ENCODE data around the gene MRPL51.
"Not testable (repeated sequence)": the region's sequence is repeated elsewhere in the genome, so short reads cannot be mapped to it uniquely, and the experiment has no call there.

Gene MRPL51

DNA sequence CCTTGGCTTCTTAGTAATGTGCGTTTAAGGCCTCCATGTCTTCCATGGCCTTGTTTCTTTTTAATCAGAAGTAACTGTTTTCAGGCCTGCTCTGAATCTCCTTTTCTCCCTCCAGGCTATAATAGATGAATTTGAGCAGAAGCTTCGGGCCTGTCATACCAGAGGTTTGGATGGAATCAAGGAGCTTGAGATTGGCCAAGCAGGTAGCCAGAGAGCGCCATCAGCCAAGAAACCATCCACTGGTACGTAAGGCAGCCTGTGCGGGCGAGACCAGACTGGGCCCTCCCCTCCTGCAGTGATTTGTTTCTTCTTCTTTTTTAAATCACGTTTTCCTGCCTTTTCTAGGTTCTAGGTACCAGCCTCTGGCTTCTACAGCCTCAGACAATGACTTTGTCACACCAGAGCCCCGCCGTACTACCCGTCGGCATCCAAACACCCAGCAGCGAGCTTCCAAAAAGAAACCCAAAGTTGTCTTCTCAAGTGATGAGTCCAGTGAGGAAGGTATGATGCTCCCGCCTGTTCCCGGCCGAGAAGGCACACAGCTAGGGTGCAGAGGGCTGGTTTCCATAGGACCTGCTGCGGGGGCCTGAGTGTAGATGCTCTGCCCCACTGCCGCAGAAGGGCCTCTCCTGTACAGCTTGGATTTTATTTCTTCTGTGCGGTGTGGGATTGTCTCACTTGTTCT, 37.7 kb upstream of the MRPL51 start:
- FAIRE-seq: no peak

GRCh38 chr12:6529291-6529737, 36.3 kb upstream of the MRPL51 start:
- FAIRE-seq: no peak

DNA sequence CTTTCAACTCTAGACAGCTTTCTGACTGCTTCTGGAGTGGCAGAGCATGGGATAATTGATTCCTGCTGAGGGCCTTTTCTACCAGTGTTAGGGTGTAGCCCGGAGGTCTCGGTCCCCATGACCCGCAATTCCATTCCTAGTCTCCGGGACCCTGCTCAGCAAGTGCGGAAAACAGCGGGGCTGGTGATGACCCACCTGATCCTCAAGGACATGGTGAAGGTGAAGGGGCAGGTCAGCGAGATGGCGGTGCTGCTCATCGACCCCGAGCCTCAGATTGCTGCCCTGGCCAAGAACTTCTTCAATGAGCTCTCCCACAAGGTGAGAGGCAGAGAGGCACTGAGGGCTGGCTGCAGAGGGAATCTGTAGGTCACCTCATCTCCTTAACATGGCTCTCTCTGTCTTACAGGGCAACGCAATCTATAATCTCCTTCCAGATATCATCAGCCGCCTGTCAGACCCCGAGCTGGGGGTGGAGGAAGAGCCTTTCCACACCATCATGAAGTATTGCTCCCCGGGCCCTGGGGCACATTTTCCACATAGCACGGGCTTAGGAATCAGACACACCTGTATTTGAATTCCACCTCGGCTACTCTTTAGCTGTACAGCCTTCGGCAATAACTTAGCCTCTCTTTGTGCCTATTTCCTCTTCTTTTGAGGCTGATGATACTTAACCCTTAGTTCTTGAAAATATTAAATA, 35.6 kb upstream of the MRPL51 start:
- FAIRE-seq: no peak

DNA sequence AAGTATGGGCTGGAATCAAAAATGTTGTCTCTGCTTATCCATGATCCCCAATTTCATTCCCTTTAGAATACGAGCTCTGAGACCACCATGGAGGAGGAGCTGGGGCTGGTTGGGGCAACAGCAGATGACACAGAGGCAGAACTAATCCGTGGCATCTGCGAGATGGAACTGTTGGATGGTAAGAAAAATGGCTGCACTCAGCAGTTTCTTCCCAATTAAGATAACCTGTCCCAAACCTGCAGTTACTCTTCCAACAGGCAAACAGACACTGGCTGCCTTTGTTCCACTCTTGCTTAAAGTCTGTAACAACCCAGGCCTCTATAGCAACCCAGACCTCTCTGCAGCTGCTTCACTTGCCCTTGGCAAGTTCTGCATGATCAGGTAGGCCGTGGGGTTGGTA, 34.6 kb upstream of the MRPL51 start:
- no peak for FAIRE-seq

- no peak for FAIRE-seq
These were observed 33.9 kb upstream of the MRPL51 start for GRCh38 chr12:6526766-6527525.

DNA sequence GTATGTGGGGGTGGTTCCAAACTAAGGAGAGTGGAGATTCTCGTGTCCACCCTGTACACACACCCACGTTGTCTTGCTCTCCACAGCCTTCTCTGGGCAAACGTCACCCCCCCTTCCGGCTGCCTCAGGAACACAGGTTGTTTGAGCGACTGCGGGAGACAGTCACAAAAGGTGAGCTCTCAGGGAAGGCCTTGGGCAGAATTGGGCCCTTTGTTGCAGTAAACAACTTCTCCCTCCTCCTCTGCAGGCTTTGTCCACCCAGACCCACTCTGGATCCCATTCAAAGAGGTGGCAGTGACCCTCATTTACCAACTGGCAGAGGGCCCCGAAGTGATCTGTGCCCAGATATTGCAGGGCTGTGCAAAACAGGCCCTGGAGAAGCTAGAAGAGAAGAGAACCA, 33.1 kb upstream of the MRPL51 start:
- FAIRE-seq: no peak

DNA sequence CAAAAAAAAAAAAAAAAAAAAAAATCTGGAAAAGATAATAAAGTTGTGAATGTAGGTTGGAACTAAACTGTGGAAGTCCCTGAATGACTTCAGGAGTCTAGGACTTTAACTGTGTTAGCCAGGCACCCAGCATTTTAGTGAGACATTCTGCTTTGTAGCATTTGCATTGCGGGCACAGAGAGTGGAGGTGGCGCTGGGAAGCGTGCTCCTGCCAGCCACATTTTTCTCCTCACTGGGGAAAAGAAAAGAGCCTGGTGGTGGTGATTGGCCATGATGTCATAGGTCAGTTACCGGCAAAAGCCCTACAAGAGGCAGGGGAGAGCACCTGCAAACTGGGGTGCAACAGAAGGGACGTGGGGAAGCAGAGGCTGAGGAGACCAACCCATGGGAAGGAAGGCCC, 31.6 kb upstream of the MRPL51 start:
- FAIRE-seq: no peak

GRCh38 chr12:6523708-6524107, 30.6 kb upstream of the MRPL51 start:
- FAIRE-seq: no peak

GRCh38 chr12:6522193-6522592, 29.1 kb upstream of the MRPL51 start:
- FAIRE-seq: no peak

GRCh38 chr12:6520186-6520585, 27.1 kb upstream of the MRPL51 start:
- FAIRE-seq: no peak

- no peak for FAIRE-seq
These were observed 15.0 kb upstream of the MRPL51 start for GRCh38 chr12:6508087-6508486.

DNA sequence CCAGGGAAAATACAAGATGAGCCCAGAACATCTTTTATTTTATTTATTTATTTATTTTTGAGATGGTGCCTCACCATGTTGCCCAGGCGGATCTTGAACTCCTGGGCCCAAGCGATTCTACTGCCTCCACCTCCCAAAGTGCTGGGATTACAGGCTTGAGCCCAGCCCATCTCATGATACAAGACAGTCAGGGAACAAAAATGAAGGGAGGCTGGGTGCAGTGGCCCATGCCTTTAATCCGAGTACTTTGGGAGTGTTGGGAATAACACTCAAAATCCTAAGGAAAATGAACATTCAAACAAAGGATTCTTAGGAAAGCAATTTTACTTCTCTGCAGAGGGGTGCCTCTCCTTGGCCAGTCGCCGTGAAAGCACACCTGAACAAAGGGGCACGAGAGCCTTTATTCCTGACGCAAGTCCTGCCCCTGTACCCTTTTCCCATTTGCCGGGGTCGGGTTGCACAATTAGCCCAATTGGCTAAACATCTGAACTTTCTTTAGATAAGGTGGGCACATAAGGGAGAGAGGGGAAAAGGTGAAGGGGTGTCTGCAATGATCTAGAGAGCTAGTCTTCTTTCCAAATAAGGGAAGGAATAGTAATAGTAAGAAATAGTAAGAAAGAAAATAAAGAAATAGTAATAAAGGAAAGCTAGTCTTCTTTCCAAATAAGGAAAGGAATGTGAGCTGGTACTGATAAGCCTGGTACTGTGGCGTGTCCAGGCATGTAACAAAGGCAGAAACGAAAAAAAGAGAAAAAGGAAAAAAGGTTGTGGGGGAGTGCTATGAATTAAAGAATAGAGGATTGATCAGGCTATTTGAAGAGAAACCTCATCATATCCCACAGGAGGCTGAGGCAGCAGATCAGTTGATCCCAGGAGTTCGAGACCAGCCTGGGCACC, 14.3 kb upstream of the MRPL51 start:
- no peak for FAIRE-seq

- FAIRE-seq: no peak
These were observed 7.4 kb upstream of the MRPL51 start for GRCh38 chr12:6500466-6500865.

GRCh38 chr12:6497291-6497690, 4.2 kb upstream of the MRPL51 start:
- not testable (repeated sequence) for FAIRE-seq

DNA sequence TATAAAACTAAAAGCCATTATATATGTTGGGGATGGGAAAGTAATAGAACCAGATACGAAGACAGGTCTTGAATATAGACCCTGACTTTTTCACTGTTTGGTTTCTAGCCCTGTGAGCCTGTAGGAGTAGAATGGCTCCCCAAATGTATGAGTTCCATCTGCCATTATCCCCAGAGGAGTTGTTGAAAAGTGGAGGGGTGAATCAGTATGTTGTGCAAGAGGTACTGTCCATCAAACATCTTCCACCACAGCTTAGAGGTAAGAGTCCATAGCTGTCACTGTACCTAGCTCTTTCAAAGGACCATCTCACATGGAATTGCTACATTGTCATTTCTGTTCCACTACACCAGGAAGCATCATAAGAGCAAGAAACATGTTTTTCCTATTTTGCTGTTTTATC, 1.9 kb upstream of the MRPL51 start:
- FAIRE-seq: no peak

GRCh38 chr12:6494258-6494743, 1.2 kb upstream of the MRPL51 start:
- no peak for FAIRE-seq

DNA sequence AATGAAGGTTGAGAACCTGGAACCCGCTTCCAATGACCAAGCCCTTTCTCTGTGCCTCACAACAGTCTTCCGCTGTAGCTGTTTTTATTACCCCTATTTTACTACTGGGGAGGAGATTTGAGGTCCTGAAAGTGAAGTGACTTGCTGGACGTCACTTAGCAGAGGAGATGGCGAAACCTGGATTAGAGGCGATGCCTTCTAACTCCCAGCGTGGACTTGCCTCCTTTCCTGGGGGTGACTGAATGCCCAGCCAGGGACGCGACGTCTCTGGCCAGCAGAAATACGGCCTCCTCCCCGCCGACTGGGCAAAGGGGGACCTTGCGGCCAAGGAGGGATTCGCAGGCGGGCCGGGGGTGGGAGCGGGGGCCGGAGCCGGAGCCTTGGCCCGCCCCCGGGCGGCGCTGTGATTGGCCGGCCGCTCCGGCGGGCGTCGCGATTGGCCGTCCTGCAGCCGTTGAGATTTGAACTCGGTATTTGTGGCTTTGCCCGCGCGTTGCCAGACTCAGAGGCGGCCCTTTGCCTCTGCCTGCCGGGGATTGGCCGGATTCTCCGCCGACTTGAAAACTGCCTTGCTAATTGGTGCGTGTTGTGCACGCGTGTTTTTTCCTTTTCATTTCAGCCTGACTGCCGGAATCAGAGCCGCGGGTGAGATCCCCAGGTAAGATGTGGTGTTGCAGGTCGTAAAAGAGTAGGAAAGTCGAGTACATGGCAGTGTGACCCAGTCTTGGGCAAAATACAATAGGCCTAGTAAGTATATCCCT, 615 bp upstream of the MRPL51 start, which contains the start of gene NCAPD2:
TSS of gene NCAPD2 (plus strand) at position 606 of the 761 bp plus-strand sequence. CDS start 997 bp downstream, outside the sequence.
- FAIRE-seq: no peak

DNA sequence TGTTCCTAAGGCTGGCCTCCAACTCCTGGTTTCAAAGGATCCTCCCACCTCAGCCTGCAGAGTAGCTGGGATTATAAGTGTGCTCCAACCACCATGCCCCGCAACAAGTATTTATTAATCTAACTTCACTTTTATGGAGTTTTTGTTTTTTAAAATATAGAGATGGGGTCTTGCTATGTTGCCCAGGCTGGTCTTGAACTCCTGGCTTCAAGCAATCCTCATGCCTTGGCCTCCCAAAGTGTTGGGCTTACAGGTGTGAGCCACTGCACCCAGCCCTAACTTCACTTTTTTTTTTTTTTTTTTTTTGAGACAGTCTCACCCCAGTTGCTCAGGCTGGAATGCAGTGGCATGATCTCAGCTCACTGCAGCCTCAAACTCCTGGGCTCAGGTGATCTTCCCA, 2.4 kb downstream of the MRPL51 start:
- FAIRE-seq: not testable (repeated sequence)

- FAIRE-seq: no peak
These were observed 3.6 kb downstream of the MRPL51 start for GRCh38 chr12:6489449-6489848.

- FAIRE-seq: no peak
These were observed 4.8 kb downstream of the MRPL51 start for GRCh38 chr12:6488240-6488639.

- no peak for FAIRE-seq
These were observed 14.6 kb downstream of the MRPL51 start for GRCh38 chr12:6478416-6478815.
